ENCODE results near the gene TNS4.

TNS4 gene

GRCh38 chr17:40500709-40501108, 714 bp downstream of the TNS4 start:
- no peaks in the 10 kb centered on the region for H3K36me3 ChIP-seq (ENCODE audit: control insufficient read depth, insufficient read depth, low read length)
- peaks cover 6% of the 10 kb centered on the region for H3K27me3 ChIP-seq (replicated peaks; ENCODE audit: control insufficient read depth, insufficient read depth, low read length)
- DNase-seq (ENCODE audit: extremely low read depth, insufficient read length): no peak
- no peak for TF ChIP-seq CTCF (IDR thresholded peaks at IDR 0.05; ENCODE audit: insufficient read depth, low read length, poor library complexity, severe bottlenecking)
- no peak overlapping the region for H3K4me3 ChIP-seq (replicated peaks; ENCODE audit: low read depth, low read length)

DNA sequence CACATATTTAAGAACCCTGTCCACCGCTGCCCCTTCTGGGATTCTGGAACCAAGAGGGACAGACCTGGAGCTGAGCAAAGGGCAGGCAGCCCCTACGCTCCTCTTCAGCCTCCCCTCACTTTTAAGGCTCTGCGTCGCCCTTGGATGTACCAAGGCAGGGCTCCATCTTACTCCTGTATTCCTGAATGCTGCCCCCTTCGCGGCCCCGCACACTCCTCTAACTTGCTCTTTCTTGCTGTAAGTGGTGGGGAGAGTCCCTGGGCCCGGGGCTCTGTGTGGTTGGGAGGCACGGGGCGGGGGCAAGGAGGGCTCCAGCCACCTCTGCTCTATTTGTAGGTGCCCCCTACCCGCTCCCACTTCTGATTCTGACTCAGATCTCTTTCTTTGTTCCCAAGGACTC, 1.2 kb downstream of the TNS4 start:
- Histone ChIP-seq H3K36me3 (ENCODE audit: control insufficient read depth, insufficient read depth, low read length) (no peaks in the 10 kb centered on the region), H3K4me3 (replicated peaks; ENCODE audit: low read depth, low read length) (no peak overlapping the region), H3K27me3 (replicated peaks; ENCODE audit: control insufficient read depth, insufficient read depth, low read length) (peaks cover 6% of the 10 kb centered on the region)
- no peak for TF ChIP-seq CTCF (IDR thresholded peaks at IDR 0.05; ENCODE audit: insufficient read depth, low read length, poor library complexity, severe bottlenecking)
- no peak for DNase-seq (ENCODE audit: extremely low read depth, insufficient read length)

GRCh38 chr17:40499551-40500189, 1.8 kb downstream of the TNS4 start:
- Histone ChIP-seq H3K36me3 (ENCODE audit: control insufficient read depth, insufficient read depth, low read length) (no peaks in the 10 kb centered on the region), H3K4me3 (replicated peaks; ENCODE audit: low read depth, low read length) (no peak overlapping the region), H3K27me3 (replicated peaks; ENCODE audit: control insufficient read depth, insufficient read depth, low read length) (peaks cover 6% of the 10 kb centered on the region)
- no peak for TF ChIP-seq CTCF (IDR thresholded peaks at IDR 0.05; ENCODE audit: insufficient read depth, low read length, poor library complexity, severe bottlenecking)
- no peak for DNase-seq (ENCODE audit: extremely low read depth, insufficient read length)

DNA sequence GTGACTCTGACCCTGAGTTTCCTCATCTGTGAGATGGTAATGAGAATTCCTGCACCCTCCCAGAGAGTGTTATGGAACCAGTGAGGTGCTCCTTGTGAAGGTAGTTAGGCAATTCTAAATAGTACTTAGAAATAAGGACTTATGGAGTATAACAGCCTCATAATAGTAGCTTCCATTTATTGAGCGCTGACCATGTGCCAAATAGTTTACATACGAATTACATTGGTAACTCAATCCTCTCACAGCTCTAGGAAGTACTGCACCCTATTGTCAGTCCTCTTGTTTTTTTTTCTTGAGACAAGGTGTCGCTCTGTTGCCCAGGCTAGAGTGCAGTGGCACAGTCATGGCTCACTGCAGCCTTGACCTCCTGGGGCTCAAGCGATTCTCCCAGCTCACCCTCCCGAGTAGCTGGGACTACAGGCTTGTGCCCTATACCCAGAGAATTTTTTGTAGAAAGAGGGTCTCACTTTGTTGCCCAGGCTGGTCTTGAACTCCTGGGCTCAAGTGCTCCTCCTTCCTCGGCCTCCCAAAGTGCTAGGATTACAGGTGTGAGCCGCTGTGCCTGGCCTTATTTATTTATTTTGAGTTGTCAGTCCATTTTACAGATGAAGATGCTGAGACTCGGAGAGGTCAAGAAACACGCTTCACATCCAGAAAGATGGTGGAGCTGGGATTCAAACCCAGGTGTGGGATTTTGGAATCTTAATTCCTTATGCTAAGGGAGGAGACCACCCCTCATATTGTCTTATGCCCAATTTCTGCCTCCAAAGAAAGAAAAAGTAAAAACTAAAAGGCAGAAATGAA, 2.9 kb downstream of the TNS4 start:
- Histone ChIP-seq H3K36me3 (ENCODE audit: control insufficient read depth, insufficient read depth, low read length) (no peaks in the 10 kb centered on the region), H3K4me3 (replicated peaks; ENCODE audit: low read depth, low read length) (no peak overlapping the region), H3K27me3 (replicated peaks; ENCODE audit: control insufficient read depth, insufficient read depth, low read length) (peaks cover 6% of the 10 kb centered on the region)
- no peak for TF ChIP-seq CTCF (IDR thresholded peaks at IDR 0.05; ENCODE audit: insufficient read depth, low read length, poor library complexity, severe bottlenecking)
- DNase-seq (ENCODE audit: extremely low read depth, insufficient read length): no peak

- Histone ChIP-seq H3K4me3 (replicated peaks; ENCODE audit: low read depth, low read length) (no peak overlapping the region), H3K36me3 (ENCODE audit: control insufficient read depth, insufficient read depth, low read length) (no peaks in the 10 kb centered on the region), H3K27me3 (replicated peaks; ENCODE audit: control insufficient read depth, insufficient read depth, low read length) (peaks cover 6% of the 10 kb centered on the region)
- TF ChIP-seq CTCF (IDR thresholded peaks at IDR 0.05; ENCODE audit: insufficient read depth, low read length, poor library complexity, severe bottlenecking): no peak
- DNase-seq (ENCODE audit: extremely low read depth, insufficient read length): no peak
Measured at GRCh38 chr17:40497695-40498094, 3.7 kb downstream of the TNS4 start.

All from GM06990 (cell line).